GM12872 (cell line): Measurements from ENCODE around the gene LYPD6.

Experiments
- CTCF ChIP-seq: IDR thresholded peaks from 3 replicates; pipeline ENCODE4 v1.5.1; 2011; ENCODE audit warnings: low read depth, mild to moderate bottlenecking, low read length, moderate library complexity; ENCODE audit not compliant: insufficient read depth

The LYPD6 gene

DNA sequence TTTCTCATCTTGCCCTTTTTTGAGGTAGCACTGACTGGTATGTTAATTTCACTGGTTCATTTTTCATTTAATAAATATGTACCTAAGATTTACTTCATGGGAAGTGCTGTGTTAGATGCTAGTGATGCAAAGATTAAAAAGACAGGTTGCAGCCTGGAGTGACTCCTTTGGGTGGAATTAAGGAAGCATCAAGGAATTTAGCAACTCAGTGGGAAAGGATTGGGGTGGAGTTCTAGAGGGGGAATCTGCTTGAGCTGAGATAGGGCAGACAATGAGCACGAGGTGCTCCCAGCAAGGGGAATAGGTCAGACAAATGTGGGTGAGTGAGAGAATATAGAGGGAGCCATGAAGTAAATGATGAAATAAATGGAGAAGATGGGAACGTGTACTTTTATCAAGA is 57.0 kb downstream of the LYPD6 start:
- TF ChIP-seq CTCF, result no peak

DNA sequence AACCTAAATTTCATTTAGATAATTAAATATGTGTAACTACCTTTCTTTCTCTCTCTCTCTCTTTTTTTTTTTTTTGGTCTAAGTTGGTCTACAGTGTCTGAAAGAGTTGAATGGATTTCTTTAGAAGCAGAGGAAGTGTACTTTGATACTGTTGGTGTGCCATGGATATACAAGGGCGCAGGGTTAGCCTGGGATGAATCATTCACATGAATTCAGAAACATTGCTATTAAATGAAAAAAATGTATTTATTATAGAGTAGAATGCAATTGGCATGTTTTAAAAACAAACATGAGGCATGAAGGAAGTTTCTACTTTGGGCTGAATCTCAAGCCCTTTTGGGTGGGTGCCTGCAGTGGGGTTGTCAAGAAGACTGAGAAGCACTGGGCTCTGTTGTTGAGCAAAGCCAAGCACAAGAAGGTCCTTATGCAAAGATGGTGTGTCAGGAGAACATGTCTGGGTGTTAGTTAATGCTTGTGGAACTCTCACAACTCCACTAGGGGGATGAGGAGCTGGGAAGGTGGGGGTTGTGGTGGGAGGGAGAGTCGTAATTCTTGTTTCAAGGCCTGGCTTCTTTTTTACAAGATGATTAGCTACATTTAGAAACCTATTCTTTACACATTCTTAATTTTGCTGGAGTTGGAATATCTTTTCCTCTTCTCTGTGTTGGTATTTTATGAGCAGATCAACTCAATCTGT is 57.9 kb downstream of the LYPD6 start:
- no peak for TF ChIP-seq CTCF

DNA sequence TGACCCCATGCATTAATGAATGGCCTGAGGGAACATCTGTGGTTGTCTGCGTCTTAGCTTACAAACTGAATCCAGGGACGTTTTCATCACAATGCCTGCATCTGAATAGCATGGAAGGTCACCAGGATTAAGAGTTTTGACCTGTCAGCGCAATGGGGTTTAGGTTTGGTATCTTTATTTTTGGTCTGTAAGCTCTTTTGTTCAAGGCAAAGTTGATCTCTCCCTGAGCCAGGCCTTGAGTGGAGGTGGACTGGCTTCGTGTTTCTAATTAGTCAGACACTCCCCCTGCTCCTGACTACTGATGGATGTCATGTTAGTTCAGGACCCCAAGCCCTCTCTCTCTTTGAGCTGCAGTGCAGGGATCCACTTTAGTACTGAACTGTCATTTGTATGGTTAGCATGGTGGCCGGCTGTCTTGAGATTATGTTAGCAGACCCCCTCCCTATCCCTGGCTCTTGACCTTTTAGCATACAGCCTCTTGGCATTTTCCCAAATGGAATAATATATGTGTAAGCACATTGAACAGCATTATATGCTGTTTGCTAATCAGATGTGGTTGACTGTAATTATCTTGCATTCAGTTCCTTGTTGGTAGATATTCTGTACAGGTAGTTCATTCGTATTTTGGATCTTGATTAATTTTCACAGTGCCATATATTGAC is 59.2 kb downstream of the LYPD6 start:
- no peak for TF ChIP-seq CTCF

- TF ChIP-seq CTCF, result no peak
Measured at GRCh38 chr2:149393614-149394013, 63.2 kb downstream of the LYPD6 start.

GRCh38 chr2:149394864-149395263 is 64.5 kb downstream of the LYPD6 start:
- no peak for TF ChIP-seq CTCF

- no peak for TF ChIP-seq CTCF
Measured at GRCh38 chr2:149399934-149400615, 69.7 kb downstream of the LYPD6 start.

DNA sequence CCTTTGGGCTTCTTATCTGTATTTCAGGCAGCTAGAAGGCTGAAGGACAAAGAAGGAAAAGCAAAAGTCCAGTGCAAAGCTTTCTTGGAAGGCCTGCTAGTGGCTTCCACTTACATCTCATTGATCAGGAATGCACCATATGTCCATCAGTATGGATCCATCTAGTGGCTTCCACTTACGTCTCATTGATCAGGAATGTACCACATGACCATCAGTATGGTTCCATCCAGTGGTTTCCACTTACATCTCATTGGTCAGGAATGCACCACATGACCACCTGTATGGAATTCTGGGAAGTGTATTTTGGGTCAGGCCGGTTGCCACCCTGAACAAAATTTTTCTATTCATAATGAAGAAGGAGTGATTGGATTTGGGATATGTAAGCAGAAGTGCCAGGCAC is 70.6 kb downstream of the LYPD6 start:
- no peak for TF ChIP-seq CTCF
